Activated CD4-positive, alpha-beta T cell treated with anti-CD3 and anti-CD28 coated beads for 4 hours (primary cell): ENCODE measurements around the gene SIPA1L3.
A peak's percentile ranks its signal among the peaks of the same experiment; 100 is the strongest.

Source experiments
- DNase-seq, 2 donors: peaks; one replicate each; pipeline ENCODE4 v3.0.0-alpha.2; 2020

SIPA1L3 gene

GRCh38 chr19:38122402-38123093, 215.5 kb downstream of the SIPA1L3 start:
- no peak for DNase-seq

DNA sequence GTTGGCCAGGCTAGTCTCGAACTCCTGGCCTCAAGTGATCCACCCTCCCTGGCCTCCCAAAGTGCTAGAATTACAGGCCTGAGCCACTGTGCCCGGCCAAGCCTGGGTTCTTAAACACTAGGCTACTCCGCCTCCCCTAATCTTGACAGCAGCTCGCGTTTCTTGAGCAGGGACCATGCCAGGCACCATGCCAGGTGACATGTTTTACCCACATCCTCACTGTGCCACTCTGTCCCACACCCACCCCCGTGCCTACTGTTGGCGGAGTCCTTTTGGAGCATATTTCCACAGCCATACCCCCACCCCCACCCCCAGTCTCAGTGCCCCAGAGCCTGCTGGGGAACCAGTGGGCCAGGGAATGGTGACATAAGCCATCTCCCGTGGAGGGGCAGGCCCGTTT, 218.2 kb downstream of the SIPA1L3 start:
- no peak for DNase-seq

- no peak for DNase-seq
Observed at GRCh38 chr19:38130399-38130798, 223.4 kb downstream of the SIPA1L3 start.

GRCh38 chr19:38132781-38133180, 225.8 kb downstream of the SIPA1L3 start:
- DNase-seq: no peak

DNA sequence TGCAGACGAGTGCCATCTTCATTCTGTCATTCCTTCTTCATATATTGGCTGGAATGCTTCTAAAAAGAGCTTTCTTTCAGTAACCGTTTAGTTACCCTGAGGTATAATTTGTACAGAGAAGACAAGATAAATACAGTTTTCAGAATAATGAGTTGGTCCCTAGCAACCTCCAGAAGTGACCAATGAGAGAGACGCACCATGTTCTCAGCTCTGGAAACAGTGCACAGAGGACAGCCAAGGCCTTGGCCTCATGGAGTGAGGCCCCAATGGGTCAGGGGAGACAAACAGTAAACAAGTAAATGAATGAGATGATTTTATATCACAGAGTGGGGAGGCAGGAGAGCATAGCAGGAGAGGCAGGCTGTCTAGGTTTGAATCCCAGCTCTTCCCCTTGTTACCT, 226.3 kb downstream of the SIPA1L3 start:
- DNase-seq: no peak

- DNase-seq: peak; percentile 16 to 19
Observed at GRCh38 chr19:38134540-38135149, 227.6 kb downstream of the SIPA1L3 start.

DNA sequence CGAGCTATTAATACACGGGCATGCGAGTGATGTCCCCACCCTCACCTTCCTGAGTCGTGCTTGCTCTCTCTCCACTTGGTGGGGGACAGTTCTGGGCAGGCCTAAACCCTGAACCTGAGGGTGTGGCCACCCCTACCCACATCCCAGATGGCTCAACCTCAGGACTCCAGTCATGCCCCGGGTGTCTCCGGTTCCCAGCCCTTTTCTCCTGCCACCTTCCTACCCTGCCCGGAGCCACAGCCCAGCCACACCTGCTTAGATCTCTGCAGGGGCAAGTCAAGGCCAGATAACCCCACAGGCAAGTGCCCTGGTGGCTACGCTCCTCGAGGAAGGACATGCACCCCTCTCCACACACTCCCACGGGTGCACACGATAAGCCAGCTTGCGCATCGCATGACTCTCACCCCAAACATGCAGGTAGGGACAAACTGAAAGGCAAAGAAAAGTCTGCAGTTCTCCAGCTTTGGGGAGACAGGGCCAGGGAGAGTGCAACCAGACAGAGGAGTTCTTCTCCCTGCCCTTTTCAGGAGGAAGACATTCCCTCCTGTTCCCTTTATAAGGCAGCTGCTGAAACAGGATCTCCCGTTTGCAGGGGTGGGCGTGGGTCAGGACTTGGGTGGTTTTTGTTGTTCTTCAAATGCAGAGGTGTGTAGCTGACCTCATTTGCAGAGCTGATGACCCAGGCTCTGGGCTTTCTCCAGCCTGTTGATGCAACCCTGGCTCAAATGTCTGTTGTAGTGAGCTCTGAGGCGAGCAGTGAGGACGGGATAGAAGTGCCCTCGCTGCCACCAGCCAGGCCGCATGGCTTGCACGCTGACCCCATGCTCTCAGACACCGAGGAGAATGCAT, 228.4 kb downstream of the SIPA1L3 start:
- DNase-seq: no peak

DNA sequence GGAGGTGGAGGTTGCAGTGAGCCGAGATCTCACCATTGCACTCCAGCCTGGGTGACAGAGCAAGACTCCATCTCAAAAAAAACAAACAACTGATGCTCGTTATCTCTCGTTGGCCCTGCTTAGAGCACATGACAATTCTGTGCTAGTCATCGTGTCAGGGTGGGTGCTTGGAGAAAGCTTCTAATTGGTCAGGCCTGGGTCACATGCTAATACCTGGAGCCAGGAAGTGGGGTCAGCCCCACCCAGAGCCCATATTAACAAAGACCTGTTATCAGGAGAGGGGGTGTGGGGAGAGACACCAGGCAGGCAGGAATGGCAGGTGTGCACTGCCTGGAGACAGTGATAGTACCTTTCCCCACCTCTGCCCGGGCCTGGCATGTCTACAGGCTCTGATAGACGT, 232.1 kb downstream of the SIPA1L3 start:
- DNase-seq: no peak

- no peak for DNase-seq
Observed at GRCh38 chr19:38141108-38141507, 234.1 kb downstream of the SIPA1L3 start.

- peak; percentile 33 to 49 for DNase-seq
Observed at GRCh38 chr19:38142176-38143035, 235.4 kb downstream of the SIPA1L3 start.

DNA sequence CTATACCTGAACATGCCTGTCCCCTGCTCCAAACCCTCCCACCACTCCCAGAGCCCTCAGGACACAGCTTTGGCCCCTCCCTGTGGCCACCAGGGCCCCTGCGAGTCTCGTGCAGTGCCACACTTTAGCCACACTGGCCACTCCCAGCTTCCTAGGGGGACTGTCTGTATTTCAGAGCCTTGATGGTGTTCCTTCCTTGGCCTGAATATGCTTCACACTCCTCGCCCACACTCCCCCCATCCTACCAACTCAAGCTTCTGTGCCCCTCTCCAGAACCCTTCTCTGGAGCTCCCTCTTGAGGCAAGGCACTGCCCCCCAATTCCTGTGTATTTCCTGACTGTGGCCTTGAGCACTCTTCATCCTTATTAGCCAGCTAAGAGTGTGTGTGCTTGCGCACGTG, 236.8 kb downstream of the SIPA1L3 start:
- no peak for DNase-seq

- DNase-seq: no peak
Observed at GRCh38 chr19:38144667-38145066, 237.7 kb downstream of the SIPA1L3 start.

DNA sequence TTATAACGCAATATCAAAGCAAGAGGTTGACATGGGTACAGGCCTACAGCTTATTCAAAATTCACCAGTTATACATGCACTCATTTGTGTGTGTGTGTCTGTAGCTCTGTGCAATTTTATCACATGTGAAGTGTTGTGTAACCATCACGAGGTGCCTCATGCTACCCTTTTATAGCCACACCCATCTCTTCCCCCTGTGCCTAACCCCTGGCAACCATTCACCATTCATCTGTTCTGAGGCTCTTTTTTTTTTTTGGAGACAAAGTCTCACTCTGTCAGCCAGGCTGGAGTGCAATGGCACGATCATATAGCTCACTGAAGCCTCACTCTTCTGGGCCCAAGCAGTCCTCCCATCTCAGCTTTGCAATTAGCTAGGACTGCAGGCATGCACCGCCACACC, 238.6 kb downstream of the SIPA1L3 start:
- no peak for DNase-seq

GRCh38 chr19:38148337-38148736, 241.3 kb downstream of the SIPA1L3 start:
- no peak for DNase-seq

- DNase-seq: no peak
Observed at GRCh38 chr19:38149661-38150061, 242.7 kb downstream of the SIPA1L3 start.

GRCh38 chr19:38151242-38151641, 244.2 kb downstream of the SIPA1L3 start:
- no peak for DNase-seq

- DNase-seq: no peak
Observed at GRCh38 chr19:38152461-38153379, 245.7 kb downstream of the SIPA1L3 start.

GRCh38 chr19:38155453-38155852, 248.4 kb downstream of the SIPA1L3 start:
- DNase-seq: no peak

DNA sequence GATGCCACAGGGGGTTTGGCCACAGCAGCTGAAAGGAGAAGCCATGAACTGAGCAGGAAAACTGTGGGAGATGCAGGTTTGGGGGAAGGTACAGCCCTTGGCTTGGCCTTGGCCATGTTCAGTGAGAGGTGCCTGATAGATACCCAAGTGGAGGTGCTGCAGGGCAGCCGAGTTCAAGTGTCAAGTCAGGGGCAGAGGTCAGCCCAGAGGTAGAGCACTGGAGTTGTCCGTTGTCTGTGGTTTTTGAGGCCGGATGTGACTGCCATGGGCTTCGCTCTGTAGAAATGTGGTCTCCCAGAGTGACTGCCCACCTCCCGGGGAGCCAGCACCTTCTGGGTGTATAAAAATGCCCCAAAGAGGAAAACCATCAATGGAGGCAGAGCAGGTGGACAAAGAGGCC, 251.7 kb downstream of the SIPA1L3 start:
- DNase-seq: no peak

DNA sequence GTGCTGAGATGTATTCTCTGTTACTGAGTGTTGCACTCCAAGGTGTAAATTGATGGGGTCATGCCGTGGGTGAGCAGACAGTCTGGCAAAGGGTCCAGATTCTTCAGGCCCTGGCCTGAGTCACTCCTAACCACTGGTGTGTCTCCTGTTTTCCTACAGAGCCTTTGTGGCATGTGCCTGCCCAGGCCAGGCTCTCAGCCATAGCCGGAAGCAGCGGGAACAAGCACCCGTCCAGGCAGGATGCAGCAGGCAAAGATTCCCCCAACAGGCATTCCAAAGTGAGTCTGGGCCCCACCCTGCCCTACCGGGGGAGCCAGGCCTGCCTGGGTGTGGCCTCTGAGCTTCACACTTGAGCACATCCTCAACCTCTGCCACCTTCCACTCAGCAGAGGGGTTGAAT, 255.1 kb downstream of the SIPA1L3 start:
- no peak for DNase-seq

DNA sequence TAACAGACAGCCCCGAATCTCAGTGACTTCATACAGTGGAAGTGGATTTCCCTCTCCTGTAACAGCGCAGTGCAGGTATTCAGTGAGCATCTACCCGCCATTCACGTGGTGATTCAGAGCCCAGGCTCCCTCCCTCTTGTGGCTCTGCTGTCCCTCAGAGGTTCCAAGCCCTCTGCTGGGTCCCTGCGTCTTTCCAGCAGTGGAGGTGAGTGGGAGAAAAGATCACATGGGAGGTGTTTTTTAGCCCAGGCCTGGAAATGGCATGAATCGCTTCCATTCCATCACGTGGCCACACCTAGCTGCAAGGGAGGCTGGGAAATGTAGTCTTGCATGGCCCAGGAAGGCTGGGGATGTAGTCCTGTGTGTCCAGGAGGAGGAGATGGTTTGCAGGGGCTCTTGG, 255.6 kb downstream of the SIPA1L3 start:
- no peak for DNase-seq
